Body of pancreas (tissue), 4 donors: ENCODE results near the gene CD164L2.

Source experiments
- CTCF ChIP-seq, 7 experiments: fragments of 450-650 bp in 4 of 7; fragments of 200-600 bp in 3 of 7; sonication (generic) in 3 of 7; IDR thresholded peaks; one replicate each; pipeline ENCODE4 v1.5.1; 2016 to 2019; ENCODE audit warnings: antibody characterized with exemption in 7 of 7
- POLR2A ChIP-seq, 3 donors: fragments of 450-650 bp; IDR thresholded peaks; one replicate each; pipeline ENCODE4 v1.6.1; 2016; ENCODE audit warnings: antibody characterized with exemption in 3 of 3, mild to moderate bottlenecking in 2 of 3

GRCh38 chr1:27392778-27393635, 9.9 kb upstream of the CD164L2 start:
- TF ChIP-seq CTCF (IDR thresholded peaks at IDR 0.05) (no peak), POLR2A (IDR thresholded peaks at IDR 0.05) (no peak)
